GM19025 (cell line): Measurements from ENCODE around the gene EVI5L.

Experiments
- ATAC-seq: cut with Tn5 transposase; IDR thresholded peaks from one replicate; pipeline ENCODE4 v1.9.1; 2021; ENCODE audit warnings: mild to moderate bottlenecking, low read depth, moderate library complexity; ENCODE audit not compliant: unreplicated experiment

Gene EVI5L

DNA sequence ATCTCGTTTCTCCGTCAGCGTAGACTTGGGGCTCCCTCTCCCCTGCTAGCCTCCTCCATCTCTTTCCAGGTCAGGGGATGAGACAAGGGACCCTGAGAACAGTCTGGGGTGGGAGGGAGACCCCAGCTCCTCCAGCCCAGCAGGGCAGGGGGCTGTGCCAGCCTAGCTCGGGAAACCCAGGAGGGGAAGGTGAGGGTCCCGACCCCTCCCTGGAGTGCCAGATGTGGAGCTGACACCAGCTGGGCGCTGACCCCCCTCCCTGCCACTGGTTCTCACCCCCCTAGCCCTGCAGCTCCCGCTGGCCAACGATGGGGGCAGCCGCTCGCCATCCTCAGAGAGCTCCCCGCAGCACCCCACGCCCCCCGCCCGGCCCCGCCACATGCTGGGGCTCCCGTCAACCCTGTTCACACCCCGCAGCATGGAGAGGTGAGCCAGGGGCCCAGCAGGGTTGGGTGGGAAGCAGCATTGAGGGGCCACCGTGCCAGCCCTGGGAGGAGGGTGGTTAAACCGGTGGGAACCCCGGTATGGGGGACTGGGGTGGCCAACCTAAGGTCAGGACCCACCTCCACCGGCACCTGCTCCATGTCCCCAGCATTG, 79.6 kb downstream of the EVI5L start:
- ATAC-seq = no peak

DNA sequence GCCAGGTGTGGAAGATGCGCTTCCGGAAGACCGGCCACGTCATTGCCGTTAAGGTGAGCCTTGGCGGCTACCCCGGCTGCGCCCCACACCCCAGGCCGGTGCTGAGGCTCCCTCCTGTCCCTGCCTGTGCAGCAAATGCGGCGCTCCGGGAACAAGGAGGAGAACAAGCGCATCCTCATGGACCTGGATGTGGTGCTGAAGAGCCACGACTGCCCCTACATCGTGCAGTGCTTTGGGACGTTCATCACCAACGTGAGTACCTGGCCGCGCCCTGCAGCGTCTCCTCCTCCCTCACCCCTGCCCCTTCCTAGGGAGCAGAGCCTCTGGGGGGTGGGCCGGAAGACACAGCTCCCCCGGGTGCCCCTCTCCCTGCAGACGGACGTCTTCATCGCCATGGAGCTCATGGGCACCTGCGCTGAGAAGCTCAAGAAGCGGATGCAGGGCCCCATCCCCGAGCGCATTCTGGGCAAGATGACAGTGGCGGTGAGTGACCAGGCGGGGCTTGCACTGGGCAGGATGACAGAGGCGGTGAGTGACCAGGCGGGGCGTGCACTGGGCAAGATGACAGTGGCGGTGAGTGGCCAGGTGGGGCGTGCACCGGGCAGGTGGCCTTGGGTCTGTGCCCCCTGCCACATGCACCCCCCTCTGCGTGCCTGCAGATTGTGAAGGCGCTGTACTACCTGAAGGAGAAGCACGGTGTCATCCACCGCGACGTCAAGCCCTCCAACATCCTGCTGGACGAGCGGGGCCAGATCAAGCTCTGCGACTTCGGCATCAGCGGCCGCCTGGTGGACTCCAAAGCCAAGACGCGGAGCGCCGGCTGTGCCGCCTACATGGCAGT, 80.5 kb downstream of the EVI5L start:
- ATAC-seq = no peak

DNA sequence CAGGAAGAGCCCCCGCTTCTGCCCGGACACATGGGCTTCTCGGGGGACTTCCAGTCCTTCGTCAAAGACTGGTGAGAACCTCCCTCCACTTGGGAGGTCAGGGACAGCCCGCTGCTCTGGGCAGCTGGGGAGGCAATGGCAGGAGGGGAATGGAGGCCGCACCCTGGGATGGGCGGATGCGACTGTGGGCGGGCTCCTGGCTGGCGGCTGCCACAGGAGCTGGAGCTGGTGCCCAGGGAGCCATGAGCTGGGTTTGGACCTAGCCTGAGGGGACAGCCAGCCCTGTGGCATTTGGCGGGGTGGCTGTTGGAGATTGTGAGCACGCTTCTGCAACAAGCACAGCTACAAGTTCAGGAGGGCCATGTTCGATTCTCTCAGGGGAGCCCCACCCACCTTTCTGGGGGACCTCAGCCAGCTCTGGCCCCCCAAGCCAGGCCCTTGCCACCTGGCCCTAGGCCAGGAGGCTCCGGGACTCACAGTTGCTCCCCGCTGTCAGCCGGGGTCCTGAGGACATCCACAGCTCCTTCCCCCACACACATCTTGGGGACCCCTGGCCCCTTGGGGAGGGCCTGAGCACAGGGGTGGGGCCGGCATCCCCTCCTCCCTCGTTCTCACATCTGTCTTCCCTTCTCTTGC, 81.6 kb downstream of the EVI5L start:
- ATAC-seq = no peak

DNA sequence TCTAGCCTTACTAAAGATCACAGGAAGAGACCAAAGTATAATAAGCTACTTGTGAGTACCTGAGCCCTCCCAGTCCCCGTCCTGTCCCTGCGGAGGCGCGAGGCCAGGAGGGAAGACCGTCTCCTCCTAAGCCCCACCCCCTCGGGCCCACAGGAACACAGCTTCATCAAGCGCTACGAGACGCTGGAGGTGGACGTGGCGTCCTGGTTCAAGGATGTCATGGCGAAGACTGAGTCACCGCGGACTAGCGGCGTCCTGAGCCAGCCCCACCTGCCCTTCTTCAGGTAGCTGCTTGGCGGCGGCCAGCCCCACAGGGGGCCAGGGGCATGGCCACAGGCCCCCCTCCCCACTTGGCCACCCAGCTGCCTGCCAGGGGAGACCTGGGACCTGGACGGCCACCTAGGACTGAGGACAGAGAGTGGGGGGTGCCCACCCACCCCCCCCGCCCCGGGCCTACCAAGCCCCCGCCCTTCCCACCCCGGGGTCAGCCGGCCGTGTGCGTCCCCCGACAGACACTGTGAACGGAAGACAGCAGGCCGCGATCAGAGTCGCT, 82.2 kb downstream of the EVI5L start:
- no peak for ATAC-seq

DNA sequence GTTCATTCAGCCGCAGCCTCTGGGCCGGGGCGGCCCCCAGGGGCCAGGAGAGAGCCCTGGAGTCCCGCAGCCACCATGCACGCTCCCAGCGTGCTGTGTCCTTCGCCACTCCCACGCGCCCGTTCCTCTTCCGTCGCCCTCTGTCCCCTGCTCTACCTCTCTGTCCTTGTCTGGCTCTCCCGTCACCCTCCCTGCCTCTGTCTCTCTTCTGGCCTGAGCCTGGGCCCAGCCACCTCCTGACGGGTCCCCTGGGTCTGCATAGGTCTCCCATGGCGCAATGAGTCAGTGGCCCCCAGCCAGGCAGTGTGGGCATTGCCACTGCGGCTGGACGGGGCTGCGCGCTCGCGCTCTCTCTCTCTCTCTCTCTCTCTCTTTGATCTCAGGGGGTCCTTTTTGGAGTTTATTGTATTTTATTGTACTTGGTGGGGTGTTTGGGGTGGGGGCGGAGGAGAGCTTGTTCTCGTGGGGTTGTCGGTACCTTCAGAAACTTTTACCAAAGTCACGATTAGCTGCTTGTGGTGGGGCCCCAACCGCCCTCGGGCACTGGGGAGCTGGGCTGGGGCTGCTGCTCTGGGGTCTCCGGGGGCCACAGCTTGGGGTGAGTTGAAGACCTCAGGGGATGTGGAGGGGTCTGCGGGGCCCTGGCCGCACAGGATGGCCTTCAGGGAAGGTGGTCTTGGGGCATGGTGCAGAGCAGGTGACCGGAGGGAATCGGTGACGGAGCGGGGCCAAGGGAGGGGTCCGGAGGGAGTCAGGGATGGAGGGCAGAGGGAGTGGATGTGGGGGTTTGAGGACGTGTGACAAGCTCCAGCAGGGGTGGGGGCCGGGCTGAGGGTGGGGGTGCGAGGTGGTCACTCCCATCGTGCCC, 82.9 kb downstream of the EVI5L start:
- no peak for ATAC-seq

DNA sequence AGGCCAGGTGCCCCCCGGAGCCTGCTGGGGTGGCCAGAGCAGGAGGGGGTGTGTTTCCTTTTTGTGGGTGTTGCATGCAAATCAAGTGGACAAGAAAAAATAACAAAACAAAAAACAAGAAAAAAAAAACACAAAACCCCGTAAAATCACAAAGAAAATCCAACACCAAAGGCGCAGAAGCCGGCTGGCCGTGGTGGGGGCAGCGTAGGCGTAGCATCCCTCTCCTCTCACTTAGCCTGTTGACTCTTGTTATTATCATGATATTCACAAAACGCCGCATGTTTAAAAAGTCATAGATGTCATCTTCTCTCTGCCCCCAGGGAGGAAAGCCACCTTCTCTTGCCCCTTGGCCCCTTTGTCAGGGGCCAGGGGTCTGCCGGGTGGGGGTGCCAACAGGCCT, 83.6 kb downstream of the EVI5L start:
- ATAC-seq = no peak

DNA sequence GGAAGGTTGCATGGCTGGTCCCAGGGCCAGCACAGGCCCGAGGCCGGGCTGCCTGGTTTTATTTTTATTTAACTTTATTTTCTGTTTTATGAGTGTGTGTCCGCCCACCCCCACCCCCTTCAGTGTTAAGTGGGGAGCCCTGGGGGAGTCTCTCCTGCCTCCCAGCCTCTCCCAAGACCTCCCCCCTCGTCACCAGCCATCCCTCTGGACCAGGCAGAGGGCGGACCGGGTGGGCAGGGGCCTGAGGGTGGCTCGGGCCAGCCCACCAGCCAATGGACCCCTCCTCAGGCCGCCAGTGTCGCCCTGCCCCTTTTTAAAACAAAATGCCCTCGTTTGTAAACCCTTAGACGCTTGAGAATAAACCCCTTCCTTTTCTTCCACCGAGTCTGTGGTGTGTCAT, 84.1 kb downstream of the EVI5L start:
- ATAC-seq = no peak
